Ascending aorta (tissue), 2 donors: ENCODE results near the gene ELOVL5. TPM values are rescaled to one million over a fixed set of nuclear protein-coding genes. Genes with fewer than 3 reads are reported as not detected.
"Not testable (repeated sequence)": the region's sequence is repeated elsewhere in the genome, so short reads cannot be mapped to it uniquely, and the experiment has no call there.

Experiments
- DNase-seq, 2 donors: peaks; one replicate each; pipeline ENCODE4 v3.0.0-alpha.2; 2019; ENCODE audit warnings: low spot score in 2 of 2
- H3K27ac ChIP-seq, 2 donors: fragments of 200-600 bp; sonication (generic); one replicate each; pipeline ENCODE4 v1.5.1; 2016 to 2017; ENCODE audit warnings: mild to moderate bottlenecking in 1 of 2
- H3K27me3 ChIP-seq: fragments of 200-600 bp; sonication (generic); one replicate; pipeline ENCODE4 v1.5.1; 2017
- H3K36me3 ChIP-seq, 2 donors: fragments of 200-600 bp; sonication (generic); one replicate each; pipeline ENCODE4 v1.5.1; 2016
- H3K4me1 ChIP-seq, 2 donors: fragments of 200-600 bp; sonication (generic); one replicate each; pipeline ENCODE4 v1.5.1; 2016 to 2017; ENCODE audit warnings: mild to moderate bottlenecking in 1 of 2
- H3K4me3 ChIP-seq, 2 donors: fragments of 200-600 bp; sonication (generic); one replicate each; pipeline ENCODE4 v1.5.1; 2016 to 2017; ENCODE audit warnings: mild to moderate bottlenecking in 1 of 2
- H3K9me3 ChIP-seq, 2 donors: fragments of 200-600 bp; sonication (generic); one replicate each; pipeline ENCODE4 v1.5.1; 2016
- CTCF ChIP-seq, 3 experiments: fragments of 200-600 bp in 2 of 3; fragments of 450-650 bp in 1 of 3; sonication (generic) in 2 of 3; IDR thresholded peaks; one replicate each; pipeline ENCODE4 v1.5.1; 2016 to 2019; ENCODE audit warnings: antibody characterized with exemption in 3 of 3, mild to moderate bottlenecking in 1 of 3, moderate library complexity in 1 of 3
- intact Hi-C: fragments of 100-400 bp; cut with DNase I; formaldehyde crosslinking; loops from one replicate; pipeline ENCODE4 v1.15.1; 2023
- total RNA-seq: library from RNA; depleted of rRNA; stranded (reverse); fragments of >200 nt; gene quantifications from one replicate; pipeline ENCODE4 v1.1.0, GENCODE V29; 2016

The ELOVL5 gene
- total RNA-seq, 1 donor from 2014 or later = 53.7 TPM

GRCh38 chr6:53309059-53309900 lies 39.5 kb downstream of the ELOVL5 start:
- Histone ChIP-seq H3K36me3 (no peaks in the 10 kb centered on the region), H3K4me3 (no peak overlapping the region), H3K4me1 (peaks cover 0 to 10% of the 10 kb centered on the region in 2 donors), H3K27me3 (no peaks in the 10 kb centered on the region), H3K27ac (no peak overlapping the region), H3K9me3 (no peaks in the 10 kb centered on the region)
- intact Hi-C loops = no loop called here
- no peak for TF ChIP-seq CTCF (IDR thresholded peaks at IDR 0.05)
- no peak for DNase-seq

GRCh38 chr6:53306819-53307347 lies 41.9 kb downstream of the ELOVL5 start:
- H3K4me1 ChIP-seq = peaks cover 0 to 14% of the 10 kb centered on the region in 2 donors
- DNase-seq = no peak
- no peak for TF ChIP-seq CTCF (IDR thresholded peaks at IDR 0.05)
- no peak overlapping the region for H3K27ac ChIP-seq
- H3K36me3 ChIP-seq = no peaks in the 10 kb centered on the region
- no peak overlapping the region for H3K4me3 ChIP-seq
- H3K9me3 ChIP-seq = no peaks in the 10 kb centered on the region
- intact Hi-C loops = no loop called here
- no peaks in the 10 kb centered on the region for H3K27me3 ChIP-seq

- H3K4me1 ChIP-seq = peaks cover 2 to 17% of the 10 kb centered on the region in 2 donors
- H3K27me3 ChIP-seq, H3K27ac ChIP-seq, H3K9me3 ChIP-seq, H3K4me3 ChIP-seq, H3K36me3 ChIP-seq, DNase-seq, intact Hi-C loops: not testable (repeated sequence)
These were observed 42.5 kb downstream of the ELOVL5 start for GRCh38 chr6:53306217-53306616.

GRCh38 chr6:53305506-53306005 lies 43.2 kb downstream of the ELOVL5 start:
- DNase-seq, H3K9me3 ChIP-seq, H3K27me3 ChIP-seq, H3K27ac ChIP-seq, intact Hi-C loops, H3K36me3 ChIP-seq, H3K4me3 ChIP-seq: not testable (repeated sequence)
- H3K4me1 ChIP-seq = peaks cover 6 to 24% of the 10 kb centered on the region in 2 donors

- peaks cover 6 to 26% of the 10 kb centered on the region in 2 donors for H3K4me1 ChIP-seq
- H3K27me3 ChIP-seq, H3K9me3 ChIP-seq, H3K36me3 ChIP-seq, H3K4me3 ChIP-seq, DNase-seq, H3K27ac ChIP-seq, intact Hi-C loops: not testable (repeated sequence)
These were observed 43.8 kb downstream of the ELOVL5 start for GRCh38 chr6:53304953-53305352.

GRCh38 chr6:53302678-53303360 lies 45.9 kb downstream of the ELOVL5 start:
- no peak for DNase-seq
- no peak for TF ChIP-seq CTCF (IDR thresholded peaks at IDR 0.05)
- H3K9me3 ChIP-seq = no peaks in the 10 kb centered on the region
- H3K27ac ChIP-seq = no peak overlapping the region
- H3K4me3 ChIP-seq = peak overlapping the region; percentile 1 to 9
- intact Hi-C loops = no loop called here
- peaks cover 6 to 20% of the 10 kb centered on the region in 2 donors for H3K4me1 ChIP-seq
- no peaks in the 10 kb centered on the region for H3K36me3 ChIP-seq
- no peaks in the 10 kb centered on the region for H3K27me3 ChIP-seq
